AG20443 (cell line): Measurements from ENCODE around the gene TTC21A.

Source experiments
- DNase-seq: peaks from one replicate; pipeline ENCODE4 v3.0.0; 2012; ENCODE audit warnings: low spot score, mixed read lengths

The TTC21A gene

DNA sequence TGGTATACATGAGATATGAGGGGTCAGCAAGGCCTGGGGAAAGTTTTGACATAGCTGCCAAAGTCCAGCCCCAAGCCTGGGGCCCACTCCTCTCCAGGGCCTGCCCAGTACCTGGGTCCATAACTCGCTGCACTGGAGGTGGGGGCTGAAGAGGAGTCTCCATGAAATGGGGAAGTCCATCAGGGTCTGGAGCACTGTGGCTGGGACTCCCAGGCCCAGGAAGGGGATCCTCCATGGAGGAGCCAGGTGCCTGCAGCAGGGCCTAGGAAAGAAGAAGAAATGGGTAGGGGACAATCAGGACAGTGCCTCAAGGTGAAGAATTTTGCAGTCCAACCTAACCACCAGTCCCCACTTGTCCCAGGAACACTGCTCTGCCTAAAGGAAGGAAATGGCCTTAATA lies 8.2 kb upstream of the TTC21A start:
- DNase-seq: no peak

DNA sequence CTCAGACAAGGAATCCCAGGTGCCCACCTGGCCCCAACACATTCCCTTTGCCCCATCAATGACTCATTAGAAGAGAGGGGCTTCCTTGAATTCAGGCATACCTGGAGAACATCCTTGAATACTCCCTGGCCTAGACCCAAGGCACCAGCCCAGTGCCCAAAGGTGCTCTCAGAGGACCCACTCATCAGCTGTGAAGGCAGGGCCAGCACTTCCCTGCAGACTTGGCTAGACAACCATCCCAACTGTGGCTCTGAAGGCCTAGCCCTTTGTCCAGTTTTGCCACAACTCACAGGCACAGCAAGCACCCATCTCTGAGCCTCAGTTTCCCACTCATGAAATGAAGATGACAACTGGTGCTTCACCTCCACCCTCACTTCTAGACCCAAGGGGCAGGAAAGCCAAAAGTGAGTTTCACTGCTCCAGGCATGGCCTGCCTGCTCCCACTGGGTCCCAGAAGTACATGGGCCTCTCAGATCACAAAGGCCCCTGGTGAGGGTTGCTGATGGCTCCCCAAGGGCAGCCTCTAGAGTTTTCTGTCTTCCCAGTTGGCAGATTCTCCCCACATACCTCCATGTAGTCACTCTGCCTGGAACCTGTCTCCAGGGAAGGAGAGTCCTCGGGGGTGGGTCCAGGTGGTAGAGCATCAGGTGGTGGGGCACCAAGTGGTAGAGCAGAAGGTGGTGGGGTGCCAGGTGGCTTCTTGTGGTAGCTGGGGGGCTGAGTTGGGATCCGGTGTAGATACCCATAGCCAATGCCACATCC lies 7.6 kb upstream of the TTC21A start:
- no peak for DNase-seq

DNA sequence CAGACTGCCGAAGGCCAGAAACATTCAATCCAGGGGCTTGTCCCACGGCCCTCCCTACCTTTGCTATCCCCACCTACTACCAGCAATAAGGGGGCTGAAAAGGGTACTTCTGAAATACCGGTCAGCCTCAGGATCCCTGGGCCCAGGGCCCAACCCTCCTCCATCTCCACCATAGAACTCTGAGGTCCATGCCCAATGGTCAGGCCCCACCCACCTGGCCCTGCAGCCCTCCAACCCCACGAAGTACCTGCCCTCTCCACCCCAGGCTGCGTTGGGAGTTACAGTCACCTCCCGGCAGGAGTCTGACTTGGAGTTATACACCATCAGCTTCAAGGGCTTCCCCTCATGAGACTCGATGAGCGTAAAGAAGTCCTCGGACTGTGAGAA lies 7.0 kb upstream of the TTC21A start:
- no peak for DNase-seq

DNA sequence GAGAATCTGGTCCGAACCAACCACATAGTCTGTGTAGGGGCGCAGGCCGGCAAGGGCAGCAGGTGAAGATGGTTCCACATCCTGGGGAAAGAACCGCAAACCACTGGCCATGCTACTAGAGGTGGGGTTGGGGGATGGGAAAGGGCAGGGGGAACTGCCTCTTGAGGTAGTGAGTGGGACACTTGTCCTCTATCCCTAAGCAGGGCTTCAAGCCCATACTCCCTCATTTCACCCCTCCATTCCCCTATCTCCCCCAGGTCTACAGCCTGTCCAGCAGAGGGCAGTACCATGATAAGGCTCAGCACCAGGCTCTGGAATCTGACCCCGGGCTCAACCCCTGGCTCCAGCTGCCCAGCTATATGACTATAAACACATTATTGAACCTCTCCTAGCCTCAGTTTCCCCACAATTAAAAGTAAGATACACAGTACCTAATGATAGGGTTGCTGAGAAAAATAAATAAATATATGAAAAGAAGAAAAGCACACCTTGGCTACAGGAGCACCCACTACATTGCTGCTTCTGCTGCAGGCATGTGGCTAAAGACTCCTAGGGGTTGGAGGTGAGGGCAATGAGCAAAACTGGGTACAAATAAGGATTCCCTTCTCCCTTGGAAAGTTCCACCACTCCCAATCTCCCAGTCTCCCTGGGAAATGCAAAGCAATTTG lies 6.3 kb upstream of the TTC21A start:
- DNase-seq: peak; percentile 80

DNA sequence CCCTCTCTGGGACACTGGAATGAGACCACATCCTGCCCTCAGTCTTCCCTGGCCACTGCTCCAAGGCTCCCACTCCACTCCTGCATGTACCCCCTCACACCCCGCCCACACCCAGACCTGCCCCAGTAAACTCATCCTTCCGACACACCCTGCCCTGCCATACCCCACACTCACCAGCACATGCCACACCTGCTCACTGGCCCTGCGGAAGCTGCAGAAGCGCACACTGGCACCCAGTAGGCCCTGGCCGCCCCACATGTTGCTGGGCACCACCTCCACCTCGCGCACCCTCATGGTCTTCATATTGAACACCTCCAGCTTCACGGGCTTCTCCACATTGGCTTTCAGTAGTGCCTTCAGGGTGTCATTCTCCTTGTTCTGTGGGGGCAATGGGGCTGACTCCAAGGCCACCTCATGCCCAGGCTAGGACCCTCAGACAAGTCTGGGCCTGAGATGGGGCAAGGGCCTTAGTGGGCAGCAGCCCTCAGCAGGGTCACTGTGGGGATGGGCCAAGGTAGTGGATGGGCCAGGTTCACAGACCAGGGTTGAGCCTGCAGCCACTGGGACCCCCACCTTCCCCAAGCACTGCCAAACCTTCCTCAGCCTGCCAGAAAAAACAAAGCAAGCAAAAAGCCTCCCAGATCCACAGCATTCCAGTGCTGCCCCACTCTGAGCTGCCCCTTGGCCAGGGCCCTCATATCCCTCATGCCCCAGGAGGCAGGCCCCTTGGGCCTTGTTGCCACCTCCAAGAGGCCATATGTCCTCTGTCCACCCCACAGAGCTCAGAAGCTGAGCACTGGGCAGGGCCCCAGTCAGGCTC lies 4.8 kb upstream of the TTC21A start:
- no peak for DNase-seq

DNA sequence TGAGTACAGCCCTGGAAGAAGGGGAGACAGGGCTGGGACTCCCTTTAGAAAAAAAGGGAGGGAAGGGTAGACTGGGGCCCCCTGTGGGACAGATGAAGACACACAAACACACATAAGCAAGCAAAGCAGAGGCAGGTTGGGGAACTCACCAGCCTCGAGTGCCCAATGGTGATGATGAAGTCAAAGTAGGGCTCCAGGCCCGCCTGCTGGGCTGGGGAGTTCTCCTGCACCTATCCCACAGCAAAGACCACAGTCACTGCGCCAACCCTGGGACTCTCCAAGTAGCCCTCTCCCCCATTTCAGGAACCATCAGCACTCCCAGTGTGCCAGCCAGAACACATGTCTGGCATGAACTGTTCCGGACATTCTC lies 4.2 kb upstream of the TTC21A start:
- no peak for DNase-seq

DNA sequence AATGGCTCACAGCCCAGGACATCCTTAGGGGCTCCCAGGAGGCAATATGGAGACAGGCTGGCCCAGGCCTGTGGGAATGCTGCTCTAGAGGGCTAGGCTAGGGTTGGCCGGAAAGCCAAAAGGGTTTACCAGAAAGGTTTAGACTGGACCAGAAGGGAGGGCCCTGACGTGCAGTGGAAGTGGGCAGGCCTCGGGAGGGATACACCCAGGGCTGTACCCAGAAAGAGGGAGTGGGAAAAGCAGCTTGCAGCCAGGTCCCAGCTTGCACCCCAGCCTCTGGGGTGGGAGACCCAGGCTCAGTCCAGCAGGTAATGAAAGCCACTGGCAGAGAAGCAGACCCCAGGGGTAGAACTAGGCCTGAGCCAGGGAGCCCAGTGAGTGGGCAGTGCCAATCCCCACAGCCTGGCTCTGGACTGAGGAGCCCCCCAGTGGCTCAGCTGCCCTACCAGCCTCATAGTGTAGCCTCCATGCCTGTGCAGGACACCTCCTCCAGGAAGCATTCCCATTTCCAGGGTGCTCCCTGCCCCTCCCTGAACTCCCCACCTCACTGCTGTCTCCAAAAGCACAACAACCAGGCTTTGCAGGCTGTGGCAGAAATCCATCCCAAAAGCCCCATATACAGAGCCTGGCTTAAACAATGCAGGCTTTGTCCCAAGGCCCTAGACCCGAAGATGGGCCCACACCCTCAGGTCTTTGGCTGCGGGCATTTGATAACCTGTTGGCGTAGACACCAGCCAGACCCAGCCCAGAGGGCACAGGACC lies 3.5 kb upstream of the TTC21A start:
- DNase-seq: no peak

DNA sequence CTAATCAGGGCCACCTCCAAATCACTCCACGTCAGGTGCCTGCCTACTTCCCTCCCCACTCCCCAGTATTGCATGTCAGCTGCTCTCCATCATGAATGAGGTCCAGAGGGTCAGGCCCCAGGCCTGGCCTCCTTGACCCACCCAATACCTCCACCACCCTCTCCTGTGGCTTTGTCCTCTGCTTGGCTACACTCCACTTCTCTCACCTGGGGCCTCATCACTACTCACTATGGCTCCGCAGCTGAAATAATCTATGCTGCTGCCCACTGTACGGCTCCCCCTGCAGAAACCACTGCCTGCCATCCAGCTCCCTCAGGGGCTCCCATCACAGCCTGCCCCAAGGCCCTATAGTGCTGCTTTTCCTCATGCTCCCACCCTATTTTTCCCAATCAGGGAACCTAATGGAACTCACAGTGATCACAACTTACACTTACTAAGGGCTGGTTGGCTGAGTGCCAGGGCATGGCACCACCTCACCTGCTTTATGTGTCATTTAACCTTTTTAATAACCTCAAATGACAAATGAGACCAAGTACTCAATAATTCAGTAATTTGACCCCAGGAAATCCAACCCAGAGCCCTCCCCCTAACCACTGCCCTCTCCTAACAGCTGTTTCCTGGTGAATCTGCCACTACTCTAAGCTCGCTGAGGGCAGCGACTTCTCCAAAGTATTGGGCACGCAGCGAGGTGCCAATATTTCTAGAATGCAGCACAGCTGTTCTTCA lies 2.4 kb upstream of the TTC21A start:
- DNase-seq: no peak

DNA sequence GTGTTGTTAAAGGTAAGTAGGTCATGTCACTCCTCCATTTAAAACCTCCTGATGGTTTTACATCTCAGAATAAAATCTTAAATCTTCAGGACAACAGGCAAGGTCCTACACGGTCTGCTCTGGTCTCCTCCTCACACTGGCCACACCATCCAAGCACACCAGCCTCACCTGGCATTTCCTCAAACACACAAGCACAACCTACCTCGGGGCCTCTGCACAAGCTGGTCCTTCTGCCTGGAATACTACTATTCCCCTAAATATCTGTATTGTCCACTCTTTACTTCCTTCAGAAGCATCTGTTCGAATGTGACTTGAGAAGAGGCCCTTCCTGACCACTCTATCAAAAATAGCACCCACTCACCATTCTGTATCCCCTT lies 1.8 kb upstream of the TTC21A start:
- no peak for DNase-seq

DNA sequence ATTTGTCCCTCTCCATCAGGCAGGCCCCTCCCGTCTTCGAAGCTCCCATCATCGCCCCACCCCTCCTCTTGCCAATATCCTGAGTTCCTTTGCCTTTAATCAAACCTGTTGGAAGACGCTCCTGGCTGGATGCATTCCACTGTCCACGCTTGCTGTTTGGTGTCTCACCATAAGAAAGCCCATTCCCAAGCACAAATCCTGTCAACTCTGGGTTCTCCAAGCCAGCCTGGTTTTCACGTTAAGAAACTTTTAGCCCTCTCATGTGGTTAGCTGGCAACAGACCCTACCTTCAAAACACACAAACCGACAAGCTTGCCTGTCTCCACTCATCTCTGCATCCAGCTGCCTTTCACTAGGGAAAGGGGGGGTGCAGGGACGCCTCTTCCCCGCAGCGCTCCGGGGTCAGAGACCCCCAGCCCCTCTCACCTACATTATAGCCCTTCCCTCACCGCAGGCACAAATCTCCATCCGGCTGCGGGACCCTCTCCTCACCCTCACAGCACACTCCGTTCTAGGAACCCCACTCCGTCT lies 1.1 kb upstream of the TTC21A start:
- DNase-seq: peak; percentile 57

DNA sequence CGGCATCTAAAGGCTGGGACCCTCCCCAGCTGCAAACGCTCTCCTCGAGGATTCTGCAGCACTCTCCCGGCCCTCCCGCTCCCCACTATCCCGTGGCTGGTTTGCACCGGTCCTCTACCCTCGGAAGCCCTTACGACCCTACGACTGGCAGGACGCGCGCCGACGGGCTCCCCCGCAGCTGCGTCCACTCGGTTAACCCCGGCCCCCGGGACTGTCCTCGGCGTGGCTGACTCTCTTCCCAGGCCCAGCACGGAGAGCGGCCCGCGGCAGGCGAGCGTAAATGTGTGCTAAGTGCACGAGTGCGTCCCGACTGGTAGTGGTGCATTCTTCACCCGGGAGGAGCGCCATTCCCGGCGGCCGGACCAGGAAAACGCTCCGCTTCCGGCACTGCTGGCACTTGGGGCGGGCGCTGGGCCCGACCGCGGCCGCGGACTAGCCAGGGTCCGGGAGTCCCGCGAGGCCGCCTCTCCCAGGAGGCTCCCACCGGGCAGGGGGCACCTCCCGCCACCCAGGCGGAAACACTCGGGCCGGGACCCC lies 561 bp upstream of the TTC21A start:
- DNase-seq: peak; percentile 87

DNA sequence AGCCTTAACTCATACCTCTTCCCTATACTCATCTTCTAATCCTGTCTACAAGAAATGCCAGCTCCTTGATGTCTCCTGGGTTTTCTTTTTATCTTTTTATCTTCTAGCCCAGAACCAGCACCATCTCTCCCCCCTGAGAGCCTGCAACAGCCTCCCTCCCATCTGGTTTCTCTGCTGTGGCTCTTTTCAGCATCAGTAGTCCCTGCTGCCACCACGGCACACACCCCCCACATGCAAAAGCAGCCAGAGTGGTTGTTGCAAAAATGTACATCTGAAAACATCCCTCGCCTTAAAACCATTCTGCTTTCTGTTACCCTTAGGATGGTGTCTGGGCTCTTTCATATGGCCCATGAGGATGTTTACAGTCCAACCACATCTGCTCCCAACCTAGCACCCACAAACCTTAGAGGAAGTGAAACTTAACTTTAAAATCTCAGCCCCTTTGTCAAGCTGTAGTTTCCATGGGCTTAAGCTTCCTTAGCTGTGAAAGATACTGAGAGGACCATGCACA lies 775 bp downstream of the TTC21A start:
- DNase-seq: no peak

DNA sequence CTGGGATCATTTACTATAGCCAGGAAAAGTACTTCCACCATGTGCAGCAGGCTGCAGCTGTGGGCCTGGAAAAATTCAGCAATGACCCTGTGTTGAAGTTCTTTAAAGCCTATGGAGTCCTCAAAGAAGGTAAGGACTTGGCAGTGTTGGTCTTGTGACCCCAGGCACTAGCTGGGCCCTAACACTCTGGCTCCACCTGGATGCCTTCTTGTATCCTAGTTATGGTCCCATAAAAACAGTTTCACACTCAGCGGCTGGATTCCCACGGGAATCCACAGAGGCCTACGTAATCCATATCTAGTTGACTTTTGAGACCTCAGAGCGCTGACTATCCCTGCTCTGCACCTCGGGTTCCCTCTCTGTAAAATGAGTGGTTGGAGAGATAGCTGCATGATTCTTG lies 1.6 kb downstream of the TTC21A start:
- DNase-seq: no peak

DNA sequence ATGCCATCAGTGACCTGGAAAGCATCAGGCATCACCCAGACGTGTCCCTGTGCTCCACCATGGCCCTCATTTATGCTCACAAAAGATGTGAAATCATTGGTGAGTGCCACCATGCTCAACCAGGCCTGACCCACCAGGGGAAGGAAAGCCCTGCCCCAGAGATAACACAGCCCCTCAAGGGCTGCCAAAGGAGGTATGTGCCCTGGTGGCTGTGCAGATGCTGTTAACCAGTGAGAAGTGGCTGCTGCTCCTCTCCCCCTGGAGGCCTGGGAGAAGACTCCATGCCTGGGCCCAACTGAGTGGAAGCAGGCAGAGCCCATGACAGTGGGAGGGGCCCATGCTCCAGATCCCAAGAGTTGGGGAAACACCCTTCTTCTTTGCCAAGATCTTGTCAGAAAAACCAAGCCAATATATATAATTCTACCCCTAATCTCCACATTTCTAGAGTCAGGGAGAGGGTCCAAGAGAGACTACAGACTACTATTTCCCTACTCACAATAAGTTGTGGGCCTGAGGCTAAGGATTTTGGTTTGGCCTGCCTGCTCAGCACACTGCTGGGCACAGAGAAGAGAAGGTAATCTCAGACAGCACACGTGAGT lies 2.7 kb downstream of the TTC21A start:
- no peak for DNase-seq

DNA sequence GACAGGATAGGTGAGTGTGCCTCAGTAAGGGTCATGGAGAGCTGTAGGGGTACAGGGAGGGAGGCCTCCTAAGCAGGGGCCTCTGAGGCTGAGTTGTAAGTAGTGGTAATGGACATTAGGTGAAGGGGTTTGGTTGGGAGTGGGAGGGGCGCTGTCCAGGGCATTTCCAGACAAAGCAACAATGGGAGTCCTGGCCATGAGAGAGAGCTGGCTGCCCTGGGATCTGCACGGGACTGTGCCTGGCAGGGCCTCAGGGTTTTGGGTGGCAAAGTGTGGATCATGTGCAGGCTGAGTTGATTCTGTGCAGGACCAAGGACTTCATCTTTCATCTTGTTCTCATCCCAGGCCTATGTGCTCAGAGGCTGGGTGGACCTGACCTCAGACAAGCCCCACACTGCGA lies 4.6 kb downstream of the TTC21A start:
- DNase-seq: no peak

DNA sequence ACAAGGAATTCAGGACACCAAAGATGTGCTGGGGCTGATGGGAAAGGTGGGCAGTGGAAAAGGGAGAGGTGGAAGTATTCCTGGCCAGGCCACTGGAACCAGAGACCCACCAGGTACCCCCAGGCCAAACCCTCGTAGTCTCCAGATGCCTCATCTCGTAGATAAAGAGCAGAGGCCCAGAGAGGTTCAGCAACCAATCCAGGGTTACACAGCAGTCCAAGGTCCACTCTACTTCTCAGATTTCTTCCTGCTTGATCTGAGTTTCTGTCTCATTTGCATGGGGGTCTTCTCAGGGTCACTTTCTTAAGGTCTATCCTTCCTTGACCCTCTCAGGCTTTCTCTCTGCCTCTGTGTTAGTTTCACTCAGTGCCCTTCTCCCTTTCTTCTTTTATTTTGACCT lies 5.1 kb downstream of the TTC21A start:
- DNase-seq: no peak

DNA sequence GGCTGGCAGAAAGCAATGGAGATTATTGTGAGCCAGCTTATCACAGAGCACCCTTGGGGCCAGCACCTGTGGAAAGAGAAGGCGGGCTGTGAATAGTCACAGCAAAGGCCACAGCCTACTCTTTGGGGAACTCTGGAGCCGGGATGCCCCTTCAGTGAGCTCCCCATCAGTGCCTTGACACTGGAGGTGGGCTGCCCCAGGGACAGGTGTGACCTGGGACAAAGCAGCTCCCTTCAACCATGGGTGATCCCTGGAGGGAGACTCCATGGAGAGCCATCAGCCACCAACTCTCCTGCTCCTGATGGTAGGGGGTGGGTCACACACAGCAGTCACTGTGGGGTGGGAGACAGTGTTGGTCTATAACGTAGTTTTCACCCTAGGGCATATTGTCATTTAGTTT lies 5.8 kb downstream of the TTC21A start:
- no peak for DNase-seq

DNA sequence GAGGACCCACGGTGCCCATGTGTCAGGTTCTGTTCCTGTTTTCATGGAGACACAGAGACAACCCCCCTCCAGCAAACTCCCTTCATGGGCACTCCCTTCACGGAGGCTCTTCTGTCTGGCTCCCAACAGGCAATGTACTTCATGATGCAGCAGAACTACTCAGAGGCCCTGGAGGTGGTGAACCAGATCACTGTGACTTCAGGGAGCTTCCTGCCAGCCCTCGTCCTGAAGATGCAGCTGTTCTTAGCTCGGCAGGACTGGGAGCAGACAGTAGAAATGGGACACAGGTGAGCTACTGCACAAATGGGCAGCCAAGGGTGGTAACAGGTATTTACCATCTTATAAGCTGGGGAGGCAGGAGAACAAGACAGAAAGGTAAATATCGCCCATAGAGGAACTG lies 7.0 kb downstream of the TTC21A start:
- DNase-seq: no peak

DNA sequence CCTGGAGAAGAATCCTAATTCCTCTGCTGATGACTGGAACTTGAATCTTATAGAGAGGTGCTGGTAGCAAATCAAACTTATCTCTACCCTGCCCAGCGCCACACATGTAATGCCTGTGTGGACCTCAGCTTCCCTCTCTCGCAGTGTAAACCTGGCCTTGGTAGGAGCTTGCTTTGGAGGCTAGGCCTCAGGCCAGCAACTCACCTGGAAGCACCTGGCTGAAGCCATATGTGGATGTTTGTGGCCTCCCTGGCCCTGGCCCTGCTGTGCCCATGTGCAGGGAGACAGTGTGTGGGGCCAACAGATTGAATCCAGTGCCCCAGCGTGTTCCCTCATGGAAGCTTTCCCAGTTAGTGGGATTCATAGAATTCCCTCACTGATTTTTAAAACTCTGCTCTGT lies 8.4 kb downstream of the TTC21A start:
- DNase-seq: no peak

DNA sequence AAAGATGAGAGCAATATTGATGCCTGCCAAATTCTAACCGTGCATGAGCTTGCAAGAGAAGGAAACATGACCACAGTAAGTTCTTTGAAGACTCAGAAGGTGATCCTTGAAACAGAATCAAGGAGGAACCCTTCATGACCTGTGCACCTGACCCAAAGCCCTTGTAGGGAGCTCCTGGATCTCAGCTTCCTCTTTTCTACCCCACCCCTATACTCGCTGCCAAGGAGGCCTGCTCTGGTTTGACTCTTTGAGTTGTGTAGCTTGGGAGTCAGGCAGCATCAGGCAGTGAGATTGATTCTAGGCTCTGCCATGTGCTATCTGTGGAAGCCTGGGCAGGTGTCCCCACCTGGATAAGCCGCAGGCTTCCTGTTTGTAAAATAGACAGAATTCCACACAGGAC lies 10.6 kb downstream of the TTC21A start:
- DNase-seq: no peak
